HepG2 (cell line): ENCODE measurements around the gene CEP97. TPM values are rescaled to one million over a fixed set of nuclear protein-coding genes. Genes with fewer than 3 reads are reported as not detected.

Experiments
- ARNT2 ChIP-seq: sonication (generic); formaldehyde crosslinking; IDR thresholded peaks from 2 replicates; pipeline ENCODE4 v1.8.0; 2022; ENCODE audit warnings: mild to moderate bottlenecking, low read depth, missing genetic modification reagents, moderate library complexity
- ASH2L ChIP-seq: fragments of 300-600, 200-600 bp; sonication (generic); IDR thresholded peaks from 2 replicates; pipeline ENCODE4 v1.7.0; 2017; ENCODE audit warnings: low read depth, mild to moderate bottlenecking, moderate library complexity, mixed read lengths, low read length; ENCODE audit not compliant: insufficient read length
- FOXM1 ChIP-seq: sonication (generic); formaldehyde crosslinking; IDR thresholded peaks from 2 replicates; pipeline ENCODE4 v1.5.0; 2020; ENCODE audit warnings: missing genetic modification reagents
- HNRNPLL ChIP-seq: fragments of 200-400 bp; formaldehyde crosslinking; IDR thresholded peaks from 2 replicates; pipeline ENCODE4 v1.6.1; 2017; ENCODE audit warnings: mild to moderate bottlenecking, low read depth, low read length; ENCODE audit not compliant: poor library complexity, severe bottlenecking
- HOXD1 ChIP-seq: sonication (generic); formaldehyde crosslinking; IDR thresholded peaks from 2 replicates; pipeline ENCODE4 v1.5.0; 2020; ENCODE audit warnings: missing genetic modification reagents
- JARID2 ChIP-seq: sonication (generic); formaldehyde crosslinking; IDR thresholded peaks from 2 replicates; pipeline ENCODE4 v1.8.1; 2023; ENCODE audit warnings: missing genetic modification reagents, inconsistent platforms; ENCODE audit not compliant: insufficient replicate concordance
- KDM1A ChIP-seq: IDR thresholded peaks from 2 replicates; pipeline ENCODE4 v1.6.1; 2016; ENCODE audit warnings: missing compliant biosample characterization
- KDM4B ChIP-seq: sonication (generic); formaldehyde crosslinking; IDR thresholded peaks from 2 replicates; pipeline ENCODE4 v1.4.0; 2020; ENCODE audit warnings: missing genetic modification reagents
- LCORL ChIP-seq, 2 experiments: fragments of 450-650 bp in 1 of 2; sonication (generic) in 1 of 2; formaldehyde crosslinking in 1 of 2; IDR thresholded peaks; 2 replicates each; pipeline versions ENCODE4 v1.5.0 to v1.6.1; 2017 to 2020; ENCODE audit warnings: antibody characterized with exemption in 1 of 2, missing genetic modification reagents in 1 of 2
- MATR3 ChIP-seq: sonication (generic); formaldehyde crosslinking; IDR thresholded peaks from 2 replicates; pipeline ENCODE4 v1.4.0; 2020; ENCODE audit warnings: missing genetic modification reagents
- NCOR1 ChIP-seq: fragments of 200-600 bp; sonication (generic); IDR thresholded peaks from 2 replicates; pipeline ENCODE4 v1.7.0; 2017; ENCODE audit warnings: antibody characterized with exemption, low read length, borderline replicate concordance
- NR2C2 ChIP-seq: sonication (generic); formaldehyde crosslinking; IDR thresholded peaks from 2 replicates; pipeline ENCODE4 v1.4.0; 2020; ENCODE audit warnings: missing genetic modification reagents, mild to moderate bottlenecking, moderate library complexity, borderline replicate concordance
- PHF8 ChIP-seq: sonication (generic); formaldehyde crosslinking; IDR thresholded peaks from 2 replicates; pipeline ENCODE4 v1.5.0; 2020; ENCODE audit warnings: missing genetic modification reagents
- RAD51 ChIP-seq: fragments of 450-650 bp; IDR thresholded peaks from 2 replicates; pipeline ENCODE4 v1.6.1; 2016; ENCODE audit warnings: borderline replicate concordance
- SMARCC2 ChIP-seq: fragments of 450-650 bp; IDR thresholded peaks from 2 replicates; pipeline ENCODE4 v1.6.1; 2017; ENCODE audit warnings: antibody characterized with exemption, mild to moderate bottlenecking
- ZNF224 ChIP-seq: sonication (generic); formaldehyde crosslinking; IDR thresholded peaks from 2 replicates; pipeline ENCODE4 v1.5.0; 2020; ENCODE audit warnings: mild to moderate bottlenecking, missing genetic modification reagents
- ZNF30 ChIP-seq: sonication (generic); formaldehyde crosslinking; IDR thresholded peaks from 2 replicates; pipeline ENCODE4 v1.5.0; 2020; ENCODE audit warnings: mild to moderate bottlenecking, missing genetic modification reagents
- ZNF543 ChIP-seq: sonication (generic); formaldehyde crosslinking; IDR thresholded peaks from 2 replicates; pipeline ENCODE4 v1.4.0; 2020; ENCODE audit warnings: mild to moderate bottlenecking, missing genetic modification reagents
- ZNF660 ChIP-seq: sonication (generic); formaldehyde crosslinking; IDR thresholded peaks from 2 replicates; pipeline ENCODE4 v1.5.1; 2020; ENCODE audit warnings: mild to moderate bottlenecking, low read depth, missing genetic modification reagents, borderline replicate concordance
- ZNF670 ChIP-seq: sonication (generic); formaldehyde crosslinking; IDR thresholded peaks from 2 replicates; pipeline ENCODE4 v1.8.0; 2022; ENCODE audit warnings: mild to moderate bottlenecking, missing genetic modification reagents, borderline replicate concordance
- ZNF850 ChIP-seq: sonication (generic); formaldehyde crosslinking; conservative IDR thresholded peaks from 2 replicates; pipeline ENCODE4 v1.9.0; 2021; ENCODE audit warnings: mild to moderate bottlenecking, missing genetic modification reagents
- ZSCAN22 ChIP-seq: sonication (generic); formaldehyde crosslinking; IDR thresholded peaks from 2 replicates; pipeline ENCODE4 v1.4.0; 2020; ENCODE audit warnings: mild to moderate bottlenecking, missing genetic modification reagents
- polyA plus RNA-seq, 8 experiments: library from polyadenylated mRNA; depleted of rRNA in 3 of 8; stranded (reverse) in 7 of 8; unstranded in 1 of 8; fragments of >200 nt; fragmentation: Illumina TruSeq in 4 of 8; extraction: Trizol in 4 of 8; gene quantifications; 2 replicates each; pipeline versions ENCODE4 v1.2.1 to v1.2.3, GENCODE V29; 2011 to 2016; ENCODE audit warnings: low read depth in 4 of 8, missing spikeins in 1 of 8, mixed read lengths in 1 of 8; ENCODE audit not compliant: insufficient read depth in 1 of 8
- total RNA-seq, 5 experiments: library from RNA; depleted of rRNA; stranded (reverse); fragments of >200 nt; fragmentation: Illumina TruSeq; extraction: Trizol; gene quantifications; 2 replicates each; pipeline ENCODE4 v1.2.3, GENCODE V29; 2016; ENCODE audit warnings: low read depth in 1 of 5
- TF ChIP-seq, protein P1 (sequence below): sonication (generic); formaldehyde crosslinking; IDR thresholded peaks from 2 replicates; pipeline ENCODE4 v1.4.0; 2020; ENCODE audit warnings: missing genetic modification reagents
- TF ChIP-seq, protein P2 (sequence below): sonication (generic); formaldehyde crosslinking; conservative IDR thresholded peaks from 2 replicates; pipeline ENCODE4 v1.4.0; 2020; ENCODE audit warnings: missing genetic modification reagents
- TF ChIP-seq, protein P3 (sequence below): sonication (generic); formaldehyde crosslinking; IDR thresholded peaks from 2 replicates; pipeline ENCODE4 v1.4.0; 2020; ENCODE audit warnings: missing genetic modification reagents; ENCODE audit errors: not compliant biosample characterization
- TF ChIP-seq, protein P4 (sequence below): sonication (generic); formaldehyde crosslinking; IDR thresholded peaks from 2 replicates; pipeline ENCODE4 v1.8.1; 2023; ENCODE audit warnings: mild to moderate bottlenecking, missing genetic modification reagents

The CEP97 gene
- total and polyA plus RNA-seq, 2 of the 13 experiments (the other 11 are each of a cell fraction or from before 2014, with no cell fraction given), result 0.99 to 6.5 TPM

DNA sequence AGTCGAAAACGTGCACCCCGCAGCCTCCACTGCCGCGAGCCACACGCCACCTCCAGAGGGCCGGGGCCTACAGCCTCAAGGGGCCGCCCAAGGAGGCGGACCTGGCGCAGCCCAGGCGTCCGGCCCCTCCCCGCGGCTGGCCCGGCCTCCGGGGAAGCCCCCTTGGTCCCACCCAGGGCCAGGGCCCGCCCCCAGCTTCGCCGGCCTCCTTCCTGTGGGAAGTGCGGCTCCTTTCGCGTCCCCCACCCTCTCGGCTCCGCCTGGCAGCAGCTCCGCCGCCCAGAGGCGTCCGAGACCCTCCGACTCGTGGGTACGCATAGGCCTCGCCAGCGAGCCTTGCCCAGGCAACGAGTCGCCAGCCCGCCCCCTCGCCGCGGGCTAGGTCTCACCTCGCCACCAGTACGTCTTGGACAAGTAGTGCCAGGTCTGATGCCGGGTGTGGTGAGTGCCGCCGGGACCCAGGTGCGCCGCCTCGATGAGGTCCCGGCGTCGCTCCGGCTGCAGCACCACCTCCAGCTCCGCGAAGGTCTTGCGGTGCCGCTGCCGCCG is 48.1 kb upstream of the CEP97 start (continued):
- TF ChIP-seq ZNF850 (CRISPR knock-in tag) (peak; percentile 9; the same call in 1 of the 2 replicates), ASH2L (peak; percentile 57), PHF8 (CRISPR knock-in tag) (peak; percentile 93), HOXD1 (CRISPR knock-in tag) (0 out of 2 replicates have a peak, but pooled peaks have one; percentile 28), NR2C2 (CRISPR knock-in tag) (no peak), HNRNPLL (peak; percentile 71), LCORL (IDR thresholded peaks at IDR 0.05) (no peak), LCORL (CRISPR knock-in tag; IDR thresholded peaks at IDR 0.05) (no peak), ZNF543 (CRISPR knock-in tag) (no peak), KDM4B (CRISPR knock-in tag) (peak; percentile 28; the same call in 1 of the 2 replicates), ARNT2 (CRISPR knock-in tag) (peak; percentile 21; the same call in 1 of the 2 replicates), ZNF660 (CRISPR knock-in tag) (no peak), JARID2 (peak; percentile 30), ZNF30 (CRISPR knock-in tag) (peak; percentile 5; the same call in 1 of the 2 replicates), ZNF224 (CRISPR knock-in tag) (peak; percentile 42; the same call in 1 of the 2 replicates), FOXM1 (CRISPR knock-in tag) (0 out of 2 replicates have a peak, but pooled peaks have one; percentile 24), KDM1A (CRISPR knock-in tag) (no peak), MATR3 (no peak), RAD51 (no peak), ZNF670 (CRISPR knock-in tag) (peak; percentile 61; the same call in 1 of the 2 replicates), SMARCC2 (no peak), NCOR1 (no peak), ZSCAN22 (CRISPR knock-in tag) (no peak)
- TF ChIP-seq, protein P1, sequence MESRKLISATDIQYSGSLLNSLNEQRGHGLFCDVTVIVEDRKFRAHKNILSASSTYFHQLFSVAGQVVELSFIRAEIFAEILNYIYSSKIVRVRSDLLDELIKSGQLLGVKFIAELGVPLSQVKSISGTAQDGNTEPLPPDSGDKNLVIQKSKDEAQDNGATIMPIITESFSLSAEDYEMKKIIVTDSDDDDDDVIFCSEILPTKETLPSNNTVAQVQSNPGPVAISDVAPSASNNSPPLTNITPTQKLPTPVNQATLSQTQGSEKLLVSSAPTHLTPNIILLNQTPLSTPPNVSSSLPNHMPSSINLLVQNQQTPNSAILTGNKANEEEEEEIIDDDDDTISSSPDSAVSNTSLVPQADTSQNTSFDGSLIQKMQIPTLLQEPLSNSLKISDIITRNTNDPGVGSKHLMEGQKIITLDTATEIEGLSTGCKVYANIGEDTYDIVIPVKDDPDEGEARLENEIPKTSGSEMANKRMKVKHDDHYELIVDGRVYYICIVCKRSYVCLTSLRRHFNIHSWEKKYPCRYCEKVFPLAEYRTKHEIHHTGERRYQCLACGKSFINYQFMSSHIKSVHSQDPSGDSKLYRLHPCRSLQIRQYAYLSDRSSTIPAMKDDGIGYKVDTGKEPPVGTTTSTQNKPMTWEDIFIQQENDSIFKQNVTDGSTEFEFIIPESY (CRISPR knock-in tag), result no peak
- TF ChIP-seq, protein P2, sequence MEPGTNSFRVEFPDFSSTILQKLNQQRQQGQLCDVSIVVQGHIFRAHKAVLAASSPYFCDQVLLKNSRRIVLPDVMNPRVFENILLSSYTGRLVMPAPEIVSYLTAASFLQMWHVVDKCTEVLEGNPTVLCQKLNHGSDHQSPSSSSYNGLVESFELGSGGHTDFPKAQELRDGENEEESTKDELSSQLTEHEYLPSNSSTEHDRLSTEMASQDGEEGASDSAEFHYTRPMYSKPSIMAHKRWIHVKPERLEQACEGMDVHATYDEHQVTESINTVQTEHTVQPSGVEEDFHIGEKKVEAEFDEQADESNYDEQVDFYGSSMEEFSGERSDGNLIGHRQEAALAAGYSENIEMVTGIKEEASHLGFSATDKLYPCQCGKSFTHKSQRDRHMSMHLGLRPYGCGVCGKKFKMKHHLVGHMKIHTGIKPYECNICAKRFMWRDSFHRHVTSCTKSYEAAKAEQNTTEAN (CRISPR knock-in tag), result no peak
- TF ChIP-seq, protein P3, sequence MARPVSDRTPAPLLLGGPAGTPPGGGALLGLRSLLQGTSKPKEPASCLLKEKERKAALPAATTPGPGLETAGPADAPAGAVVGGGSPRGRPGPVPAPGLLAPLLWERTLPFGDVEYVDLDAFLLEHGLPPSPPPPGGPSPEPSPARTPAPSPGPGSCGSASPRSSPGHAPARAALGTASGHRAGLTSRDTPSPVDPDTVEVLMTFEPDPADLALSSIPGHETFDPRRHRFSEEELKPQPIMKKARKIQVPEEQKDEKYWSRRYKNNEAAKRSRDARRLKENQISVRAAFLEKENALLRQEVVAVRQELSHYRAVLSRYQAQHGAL (CRISPR knock-in tag), result no peak
- TF ChIP-seq, protein P4, sequence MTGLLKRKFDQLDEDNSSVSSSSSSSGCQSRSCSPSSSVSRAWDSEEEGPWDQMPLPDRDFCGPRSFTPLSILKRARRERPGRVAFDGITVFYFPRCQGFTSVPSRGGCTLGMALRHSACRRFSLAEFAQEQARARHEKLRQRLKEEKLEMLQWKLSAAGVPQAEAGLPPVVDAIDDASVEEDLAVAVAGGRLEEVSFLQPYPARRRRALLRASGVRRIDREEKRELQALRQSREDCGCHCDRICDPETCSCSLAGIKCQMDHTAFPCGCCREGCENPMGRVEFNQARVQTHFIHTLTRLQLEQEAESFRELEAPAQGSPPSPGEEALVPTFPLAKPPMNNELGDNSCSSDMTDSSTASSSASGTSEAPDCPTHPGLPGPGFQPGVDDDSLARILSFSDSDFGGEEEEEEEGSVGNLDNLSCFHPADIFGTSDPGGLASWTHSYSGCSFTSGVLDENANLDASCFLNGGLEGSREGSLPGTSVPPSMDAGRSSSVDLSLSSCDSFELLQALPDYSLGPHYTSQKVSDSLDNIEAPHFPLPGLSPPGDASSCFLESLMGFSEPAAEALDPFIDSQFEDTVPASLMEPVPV (CRISPR knock-in tag), result peak; percentile 64; the same call in 1 of the 2 replicates
